HS-27A (cell line): ENCODE data around the gene PTPN14.

Source experiments
- DNase-seq: peaks from one replicate; pipeline ENCODE4 v3.0.0-alpha.2; 2012; ENCODE audit warnings: low read depth, missing footprints

Gene PTPN14

DNA sequence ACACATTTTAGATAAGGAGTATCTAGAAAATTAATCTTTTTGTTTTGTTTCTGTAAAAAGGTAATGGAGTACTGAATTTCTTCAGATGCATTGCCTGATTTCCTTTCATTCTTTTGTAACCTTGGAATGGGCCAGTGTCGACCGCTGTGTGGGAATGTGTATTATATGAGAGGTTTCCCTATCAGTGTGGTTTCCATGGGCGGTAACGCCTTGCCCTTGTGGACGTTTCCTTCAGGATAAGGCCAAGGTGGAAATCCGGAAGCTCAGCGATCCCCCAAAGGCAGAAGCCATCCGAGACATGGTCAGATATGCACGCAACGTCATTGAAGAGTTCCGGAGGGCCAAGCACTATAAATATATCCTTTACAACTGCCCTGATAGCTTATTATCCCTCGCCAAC, 220.7 kb downstream of the PTPN14 start:
- DNase-seq, result no peak

DNA sequence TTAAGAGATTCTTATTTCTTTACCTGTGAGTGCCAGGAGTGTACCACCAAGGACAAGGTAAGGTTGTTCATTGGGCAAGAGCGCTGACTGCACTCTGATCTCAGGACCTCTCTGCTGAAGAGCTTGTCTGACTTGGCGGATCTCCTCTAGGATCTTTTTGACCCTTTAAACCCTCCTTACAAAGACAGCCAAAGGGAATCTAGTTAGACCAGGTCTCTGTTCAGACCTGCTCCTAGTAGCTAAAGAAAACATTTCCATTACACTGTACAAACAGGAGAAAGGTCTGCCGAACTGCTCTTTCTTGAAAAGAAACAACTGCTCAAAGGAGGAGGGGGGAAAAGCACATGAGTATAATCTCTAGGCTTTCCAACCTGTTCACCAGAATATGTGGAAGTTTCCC, 221.2 kb downstream of the PTPN14 start:
- no peak for DNase-seq

DNA sequence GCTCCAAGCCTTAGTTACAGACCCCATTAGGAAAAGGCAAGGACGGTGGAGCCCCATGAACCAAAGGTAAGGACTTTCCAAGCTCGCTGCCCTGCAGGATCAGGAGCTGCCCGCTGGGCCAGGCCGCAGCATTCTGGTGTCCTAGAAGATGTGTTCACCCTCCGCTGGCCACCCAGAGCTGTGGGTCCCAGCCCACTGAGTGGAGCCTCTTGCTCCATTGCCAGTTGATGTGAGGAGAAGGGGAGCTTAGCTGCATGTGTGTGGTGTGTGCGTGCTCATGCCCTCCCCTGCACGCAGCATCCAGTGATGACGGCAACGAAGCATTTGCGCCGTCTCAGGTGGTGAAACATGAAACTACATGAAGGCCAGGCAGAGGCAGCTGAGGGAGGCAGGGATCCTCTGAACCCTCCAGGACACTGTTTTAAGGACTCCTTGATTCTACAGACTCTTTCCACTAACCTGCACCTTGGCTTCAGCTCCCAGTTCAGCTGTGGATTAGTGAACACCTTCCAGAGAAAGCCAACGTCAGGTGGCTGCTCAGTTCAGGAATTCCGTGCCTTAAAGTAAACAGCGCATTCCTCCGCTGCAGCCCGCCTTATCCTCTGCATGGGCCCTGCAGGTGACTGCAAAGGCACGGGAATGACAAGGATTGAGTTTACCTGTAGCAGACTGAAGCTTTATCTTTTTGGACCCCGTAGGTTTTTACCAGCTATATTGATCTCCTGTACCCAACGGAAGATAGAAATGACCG, 221.8 kb downstream of the PTPN14 start:
- DNase-seq, result no peak

GRCh38 chr1:214328770-214329469, 222.5 kb downstream of the PTPN14 start:
- no peak for DNase-seq

DNA sequence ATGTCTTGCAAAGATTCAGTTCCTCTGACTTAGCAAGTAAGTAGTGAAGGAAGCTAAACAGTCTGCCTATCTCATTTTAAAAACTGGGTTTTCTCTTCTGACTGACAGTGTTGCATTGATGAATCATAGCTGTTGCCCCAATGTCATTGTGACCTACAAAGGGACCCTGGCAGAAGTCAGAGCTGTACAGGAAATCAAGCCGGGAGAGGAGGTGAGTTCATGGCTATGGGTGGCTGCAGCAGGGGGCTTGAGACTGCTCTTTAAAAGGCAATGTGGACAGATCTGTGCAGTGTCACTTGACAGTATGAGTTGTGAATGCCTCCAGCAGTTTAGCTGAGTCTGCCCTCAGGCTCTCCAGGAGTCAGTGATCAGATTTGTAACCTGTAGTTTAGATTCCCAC, 223.9 kb downstream of the PTPN14 start:
- no peak for DNase-seq

- DNase-seq, result no peak
Observed at GRCh38 chr1:214326406-214326805, 225.0 kb downstream of the PTPN14 start.

- DNase-seq, result no peak
Observed at GRCh38 chr1:214324896-214325800, 226.3 kb downstream of the PTPN14 start.

GRCh38 chr1:214321705-214322453, 229.5 kb downstream of the PTPN14 start:
- DNase-seq, result no peak

DNA sequence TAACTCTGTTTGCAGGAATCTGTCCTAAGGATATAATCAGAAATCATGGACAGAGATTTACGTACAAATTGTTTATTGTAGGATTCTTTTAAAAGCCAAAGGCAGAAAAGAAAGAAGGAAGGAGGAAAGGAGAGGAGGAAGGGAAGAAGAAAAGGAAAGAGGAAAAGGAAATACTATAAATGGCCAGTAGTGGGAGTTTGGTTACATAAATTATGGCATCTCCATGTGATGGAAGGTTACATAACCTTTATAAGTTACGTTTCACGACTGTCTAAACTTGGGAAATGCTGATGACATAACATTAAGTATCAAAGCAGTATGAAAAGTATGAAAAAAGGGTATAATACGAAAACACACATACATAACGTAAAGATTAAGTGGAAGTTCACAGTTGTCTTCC, 231.5 kb downstream of the PTPN14 start:
- no peak for DNase-seq

DNA sequence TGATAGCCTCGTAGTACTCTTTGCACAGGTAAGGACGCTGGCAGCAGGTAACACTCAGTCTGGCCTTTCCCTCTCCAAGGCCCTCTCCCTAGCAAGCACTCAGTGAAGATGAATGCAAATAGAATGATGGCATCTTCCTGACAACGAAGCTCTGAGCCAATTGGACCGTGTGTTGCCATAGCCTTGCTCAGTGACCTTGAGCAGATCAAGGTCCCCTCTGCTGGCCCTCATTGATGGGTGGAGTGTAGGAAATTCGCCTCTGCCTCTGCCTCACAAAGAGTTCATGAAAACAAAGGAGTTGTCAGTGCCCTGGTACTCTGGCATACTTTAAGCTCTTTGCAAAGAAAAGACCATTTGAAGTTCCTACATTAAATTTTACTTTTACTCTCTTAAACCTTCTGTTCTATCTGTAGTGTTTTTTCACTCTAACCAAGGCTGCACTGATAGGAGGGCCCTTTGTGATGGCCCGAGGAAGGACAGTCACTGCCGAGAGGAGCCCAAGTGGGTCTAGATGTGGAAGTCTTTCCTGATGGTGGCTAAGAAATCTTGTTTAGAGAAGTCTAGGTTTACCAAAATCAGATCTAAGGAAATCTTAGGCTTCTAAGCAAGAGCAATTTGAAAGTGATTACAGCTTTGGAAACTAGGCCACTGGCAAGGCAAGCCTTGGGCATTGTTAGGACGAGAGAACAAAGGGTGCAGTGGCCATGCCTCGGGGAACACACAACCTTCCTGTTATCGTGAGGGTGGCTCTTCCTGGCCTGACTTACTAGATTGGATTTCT, 232.3 kb downstream of the PTPN14 start:
- DNase-seq, result no peak

GRCh38 chr1:214318356-214318755, 233.0 kb downstream of the PTPN14 start:
- DNase-seq, result no peak

DNA sequence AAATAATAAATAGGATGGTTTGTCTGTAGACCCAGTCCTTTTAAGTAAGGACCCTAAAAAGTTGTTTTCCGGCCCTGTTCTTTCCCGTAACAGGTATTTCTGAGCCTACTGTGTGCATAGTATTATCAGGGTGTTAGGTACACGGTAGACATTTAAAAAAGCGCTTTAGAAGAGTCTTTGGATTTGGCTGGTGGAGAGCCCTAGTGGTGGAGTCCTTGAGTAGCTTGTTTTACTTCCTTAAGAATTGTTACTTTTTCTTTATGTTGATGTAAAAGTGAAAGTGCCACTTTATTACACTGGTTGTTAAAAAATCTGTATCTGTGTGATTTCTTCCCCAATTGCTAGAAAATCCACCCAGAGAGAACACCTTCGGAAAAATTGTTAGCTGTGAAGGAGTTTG, 233.7 kb downstream of the PTPN14 start:
- no peak for DNase-seq

- no peak for DNase-seq
Observed at GRCh38 chr1:214317300-214317699, 234.1 kb downstream of the PTPN14 start.

DNA sequence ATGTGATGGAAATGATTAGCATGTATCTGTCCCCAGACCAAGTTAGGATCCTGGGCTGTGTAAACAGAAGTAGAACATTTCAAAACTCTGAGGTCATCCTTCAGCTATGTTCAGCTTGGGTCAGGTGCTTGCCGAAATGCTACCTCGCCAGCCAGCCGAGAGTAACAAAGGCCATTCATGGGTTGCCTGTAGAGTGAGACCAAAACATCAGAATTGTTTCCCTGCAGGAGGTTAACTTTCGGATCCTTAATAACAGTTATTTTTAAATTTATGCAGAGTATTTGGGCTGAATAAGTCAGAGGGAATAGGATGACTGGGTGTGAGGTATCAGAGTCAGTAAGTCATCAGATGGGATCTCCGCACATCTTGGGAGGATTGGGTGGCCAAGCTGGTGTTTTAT, 234.8 kb downstream of the PTPN14 start:
- DNase-seq, result no peak

DNA sequence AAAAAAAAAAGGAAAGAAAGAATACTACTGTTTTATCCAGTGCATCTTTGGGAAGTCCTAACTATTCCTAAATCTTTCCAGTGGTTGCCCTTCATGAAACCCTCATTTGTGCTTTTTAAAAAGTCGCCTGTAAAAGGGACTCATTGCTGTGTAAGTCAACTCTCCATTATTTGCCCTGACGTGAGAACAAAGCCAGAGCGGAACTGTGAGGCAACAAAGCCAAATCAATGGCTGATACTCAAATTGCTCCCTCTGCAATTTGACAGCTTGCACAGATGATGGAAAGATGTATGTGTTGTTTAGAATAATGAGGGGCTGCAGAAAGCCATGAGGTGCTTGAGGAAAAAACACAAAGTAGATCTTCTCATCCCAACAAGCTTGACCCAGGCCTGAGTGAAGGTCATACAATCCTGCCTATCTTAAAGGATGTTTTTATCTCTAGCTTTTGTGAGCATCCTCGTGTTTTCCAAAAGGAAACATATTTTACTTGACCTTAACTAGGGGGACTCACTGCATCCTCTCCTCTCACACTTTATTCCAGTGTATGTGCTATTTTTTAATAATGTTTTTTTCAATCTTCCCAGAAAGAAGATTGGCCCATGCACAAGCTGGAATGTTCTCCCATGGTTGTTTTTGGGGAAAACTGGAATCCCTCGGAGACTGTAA, 237.1 kb downstream of the PTPN14 start:
- no peak for DNase-seq

DNA sequence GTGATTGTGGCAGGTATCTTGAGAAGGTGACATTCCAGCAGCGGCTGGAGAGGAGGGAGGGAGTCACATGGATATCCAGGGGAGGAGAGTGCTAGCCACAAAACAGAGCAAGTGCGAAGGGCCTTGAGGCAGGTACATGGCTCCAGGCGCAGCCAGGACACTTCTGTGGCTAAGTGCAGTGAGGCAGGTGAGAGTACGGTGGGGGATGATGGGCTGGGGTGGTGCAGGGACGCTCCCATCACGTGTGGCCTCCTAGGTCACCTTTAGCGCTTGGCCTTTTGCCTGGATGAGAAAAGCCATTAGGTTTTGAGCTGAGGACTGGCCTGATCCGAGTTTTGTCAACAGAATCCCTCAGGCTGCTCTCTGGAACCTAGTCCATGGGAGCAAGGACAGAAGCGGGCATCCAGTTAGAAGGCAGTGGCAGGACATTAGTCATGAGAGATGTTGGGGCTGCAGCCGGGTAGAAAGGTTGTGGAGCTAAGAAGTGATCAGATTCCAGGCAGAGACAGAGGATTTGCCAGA, 238.8 kb downstream of the PTPN14 start:
- no peak for DNase-seq

- DNase-seq, result no peak
Observed at GRCh38 chr1:214310777-214311690, 240.4 kb downstream of the PTPN14 start.

- no peak for DNase-seq
Observed at GRCh38 chr1:214310010-214310409, 241.4 kb downstream of the PTPN14 start.

GRCh38 chr1:214306269-214306668, 245.1 kb downstream of the PTPN14 start:
- no peak for DNase-seq
